K562 (cell line): ENCODE results near the gene OGFR. TPM values are rescaled to one million over a fixed set of nuclear protein-coding genes. Genes with fewer than 3 reads are reported as not detected.
A peak's percentile ranks its signal among the peaks of the same experiment; 100 is the strongest.

ENCODE experiments used
- ATAC-seq: fragments of 200-7000 bp; cut with Tn5 transposase; 3 replicates; pipeline ENCODE4 v1.9.1; 2020; ENCODE audit warnings: moderate library complexity
- BruUV-seq: library from RNA; stranded (reverse); fragments of 400-500 nt; replicated peaks from 2 replicates; lab custom pipeline; 2021; lab: Mats Ljungman, UMichigan
- CTCF ChIA-PET: fragments of 300-600 bp; formaldehyde crosslinking; extraction: SDS; loops from one replicate; lab custom pipeline; 2021; ENCODE audit warnings: low intra/inter-chr PET ratio; lab: Yijun Ruan, JAX
- POLR2A ChIA-PET: fragments of 300-600, 350-650 bp; sonication (Branson Sonifier 250); formaldehyde crosslinking; extraction: SDS; loops from one replicate; lab custom pipeline; 2021; ENCODE audit warnings: antibody characterized with exemption, inconsistent platforms; lab: Yijun Ruan, JAX
- DNase-seq, 4 experiments: peaks; one replicate each; pipeline versions ENCODE4 v3.0.0 to v3.0.0-alpha.2; 2011 to 2018; ENCODE audit warnings: low spot score in 3 of 4, mixed read lengths in 3 of 4; ENCODE audit errors: extremely low read depth in 1 of 4
- FAIRE-seq: peaks from 2 replicates; lab custom pipeline; 2011; peaks lifted over from hg19 to GRCh38; lab: Jason Lieb, UNC
- H2AFZ ChIP-seq: 2 replicates; pipeline ENCODE4 v1.6.0; 2011; ENCODE audit warnings: low read depth, low read length, control low read depth, inconsistent platforms
- H3K27ac ChIP-seq: fragments of 200-600 bp; 3 replicates; pipeline ENCODE4 v1.8.0; 2011; ENCODE audit warnings: low read depth, mild to moderate bottlenecking, control low read depth, inconsistent platforms, low read length, moderate library complexity, mixed read lengths; ENCODE audit errors: extremely low read depth
- H3K27me3 ChIP-seq, 2 experiments: fragments of 300-600 bp in 1 of 2; 2 replicates in 1 of 2; 3 replicates in 1 of 2; pipeline versions ENCODE4 v1.6.0 to v1.8.0; 2011; ENCODE audit warnings: inconsistent platforms in 2 of 2, low read length in 2 of 2, mild to moderate bottlenecking in 1 of 2, mixed read lengths in 1 of 2, moderate library complexity in 1 of 2; ENCODE audit not compliant: control insufficient read depth in 2 of 2, insufficient read depth in 2 of 2
- H3K36me3 ChIP-seq: fragments of 300-600 bp; 3 replicates; pipeline ENCODE4 v1.8.0; 2011; ENCODE audit warnings: mild to moderate bottlenecking, low read length, inconsistent platforms; ENCODE audit not compliant: control insufficient read depth, insufficient read depth
- H3K4me1 ChIP-seq, 2 experiments: fragments of 200-600 bp in 1 of 2; replicated peaks in 1 of 2; 2 replicates in 1 of 2; 3 replicates in 1 of 2; pipeline versions ENCODE4 v1.5.1 to v1.8.0; 2011; ENCODE audit warnings: inconsistent platforms in 2 of 2, low read length in 2 of 2, mild to moderate bottlenecking in 1 of 2, mixed read lengths in 1 of 2, moderate library complexity in 1 of 2; ENCODE audit not compliant: control insufficient read depth in 2 of 2, insufficient read depth in 2 of 2
- H3K4me2 ChIP-seq: 2 replicates; pipeline ENCODE4 v1.6.1; 2011; ENCODE audit warnings: low read length, control low read depth, inconsistent platforms, mixed read lengths; ENCODE audit not compliant: insufficient read depth
- H3K4me3 ChIP-seq: fragments of 200-600 bp; sonication (generic), shearing (Covaris generic); 2 replicates; pipeline ENCODE4 v1.5.1; 2016; ENCODE audit warnings: control low read depth, inconsistent platforms
- H3K79me2 ChIP-seq: fragments of 200-600 bp; 3 replicates; pipeline ENCODE4 v1.8.0; 2011; ENCODE audit warnings: low read length, inconsistent platforms; ENCODE audit not compliant: control insufficient read depth, insufficient read depth
- H3K9ac ChIP-seq, 2 experiments: 2 replicates each; pipeline versions ENCODE4 v1.6.0 to v1.6.1; 2011; ENCODE audit warnings: low read depth in 2 of 2, low read length in 2 of 2, control low read depth in 1 of 2, inconsistent platforms in 1 of 2, mild to moderate bottlenecking in 1 of 2, mixed read lengths in 1 of 2; ENCODE audit not compliant: insufficient read depth in 1 of 2
- H3K9me1 ChIP-seq: one replicate; pipeline ENCODE4 v1.6.0; 2011; ENCODE audit warnings: inconsistent platforms, mild to moderate bottlenecking, low read length, moderate library complexity; ENCODE audit not compliant: control insufficient read depth, insufficient read depth
- H3K9me3 ChIP-seq: replicated peaks from 2 replicates; pipeline ENCODE4 v1.5.1; 2011; ENCODE audit warnings: low read depth, low read length, inconsistent platforms; ENCODE audit not compliant: control insufficient read depth, insufficient read depth
- H4K20me1 ChIP-seq: replicated peaks from 2 replicates; pipeline ENCODE4 v1.6.1; 2011; ENCODE audit warnings: low read length, inconsistent platforms, mixed read lengths; ENCODE audit not compliant: control insufficient read depth, insufficient read depth
- NEUROD1 ChIP-seq: fragments of 150-350 bp; IDR thresholded peaks from 2 replicates; pipeline ENCODE4 v1.6.1; 2014; ENCODE audit warnings: borderline replicate concordance, low read length, low read depth; ENCODE audit not compliant: partially characterized antibody
- RBFOX2 ChIP-seq: fragments of 200-400 bp; formaldehyde crosslinking; IDR thresholded peaks from 2 replicates; pipeline ENCODE4 v1.6.1; 2017; ENCODE audit warnings: low read depth, mild to moderate bottlenecking, low read length, moderate library complexity
- WGBS: fragments of 100-300 bp; shearing (Covaris generic); methylation state at CpG from one replicate; pipeline ENCODE4 v1.1.6; 2016; ENCODE audit warnings: low coverage, mixed read lengths; ENCODE audit not compliant: insufficient coverage; ENCODE audit errors: missing lambda C conversion rate; 5-methylcytosine and 5-hydroxymethylcytosine counted together
- in situ Hi-C: fragments of 300-500 bp; cut with MboI; formaldehyde crosslinking; loops from 4 replicates; pipeline ENCODE4 v1.15.0; 2018; ENCODE audit warnings: inconsistent platforms, mixed read lengths
- intact Hi-C: fragments of 100-400 bp; cut with micrococcal nuclease; formaldehyde crosslinking; loops from 2 replicates; pipeline ENCODE4 v1.14.2; 2022
- polyA plus RNA-seq, 8 experiments: library from polyadenylated mRNA; depleted of rRNA in 4 of 8; stranded (reverse) in 5 of 8; unstranded in 3 of 8; fragments of >200 nt; fragmentation: Nextera tagmentation in 2 of 8; fragmentation: Illumina TruSeq in 1 of 8; extraction: Ambion mirVana in 2 of 8; extraction: Trizol in 1 of 8; gene quantifications; 2 replicates each; pipeline versions ENCODE4 v1.2.1 to v1.2.3, GENCODE V29; 2011 to 2014; ENCODE audit warnings: inconsistent platforms in 1 of 8, missing spikeins in 1 of 8
- total RNA-seq, 7 experiments: library from RNA; depleted of rRNA in 6 of 7; stranded (reverse); fragments of >200 nt in 6 of 7; fragmentation: Illumina TruSeq in 2 of 7; extraction: Trizol in 2 of 7; gene quantifications; 2 replicates each; pipeline versions ENCODE4 v1.2.1 to v1.2.3, GENCODE V29; 2011 to 2021; ENCODE audit warnings: low replicate concordance in 1 of 7
- TF ChIP-seq, protein P1 (sequence below): sonication (generic); formaldehyde crosslinking; IDR thresholded peaks from 2 replicates; pipeline ENCODE4 v1.8.0; 2023; ENCODE audit warnings: missing genetic modification reagents, mild to moderate bottlenecking, borderline replicate concordance
- TF ChIP-seq, protein P2 (sequence below): fragments of 450-650 bp; IDR thresholded peaks from 2 replicates; pipeline ENCODE4 v1.7.0; 2016; ENCODE audit warnings: borderline replicate concordance

OGFR gene
- total and polyA plus RNA-seq, 9 of the 15 experiments (the other 6 are each of a cell fraction or from before 2014, with no cell fraction given): 0.39 to 56.3 (median 17.5) TPM

DNA sequence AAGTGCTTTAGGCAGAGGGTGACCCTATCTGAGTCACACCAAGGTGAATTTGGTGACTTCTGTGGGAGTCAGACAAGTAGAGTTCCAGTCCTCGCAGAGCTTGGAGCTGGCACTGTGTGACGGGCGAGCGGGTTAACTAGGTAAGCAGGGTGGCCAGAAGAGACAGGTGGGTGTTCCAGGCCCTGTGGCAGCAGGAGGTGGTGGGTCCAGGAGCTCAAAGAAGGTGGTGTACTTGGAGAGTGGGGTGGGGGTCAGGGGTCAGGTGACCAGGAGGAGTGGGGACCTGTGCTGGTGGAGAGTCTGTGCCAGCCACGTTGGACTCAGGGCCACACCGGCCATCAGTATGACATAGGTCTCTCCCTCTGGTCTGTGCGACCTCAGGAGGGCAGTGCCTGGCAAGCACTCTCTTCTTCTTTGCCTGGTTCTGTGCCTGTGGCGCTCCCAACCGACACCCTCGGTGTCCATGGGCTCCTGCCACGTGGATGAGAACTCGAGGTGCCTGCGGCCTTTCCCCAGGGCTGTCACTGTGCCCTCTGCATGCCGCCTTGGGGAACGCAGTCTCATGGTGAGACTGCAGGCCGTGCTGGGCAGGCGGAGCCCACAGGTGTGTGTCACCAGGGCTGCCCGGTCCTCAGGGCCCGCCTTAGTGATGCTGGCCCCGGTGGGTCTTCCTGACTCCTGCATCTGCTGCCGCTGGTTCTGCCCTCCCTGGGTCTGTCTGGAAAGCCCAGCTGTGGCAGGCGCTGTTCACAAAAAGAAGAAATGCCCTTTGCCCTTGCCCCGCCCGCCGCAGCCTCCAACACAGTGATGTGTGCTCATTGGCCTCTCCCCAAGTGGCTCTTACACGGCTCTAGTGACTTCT lies 6.7 kb upstream of the OGFR start:
- Histone ChIP-seq H3K36me3 (peaks cover 39% of the 10 kb centered on the region; the same call in 2 of the 3 replicates), H2AFZ (no peak overlapping the region), H3K9ac (peak overlapping the region in 1 of 2 experiments; percentile 93; a peak in 3 of 4 replicates), H3K4me3 (no peak overlapping the region), H3K79me2 (peaks cover 12% of the 10 kb centered on the region; the same call in 2 of the 3 replicates), H3K9me1 (no peaks in the 10 kb centered on the region)
- DNase-seq (no peak), ATAC-seq (no peak)
- WGBS: 92% methylated on average over 14 of the region's 26 CpGs
- intact Hi-C loops (no loop called here), in situ Hi-C loops (no loop called here)
- BruUV-seq: no TSS peak
- no peak for TF ChIP-seq NEUROD1
- TF ChIP-seq RBFOX2: peak; percentile 43; the same call in 1 of the 2 replicates
- TF ChIP-seq, all 486 proteins: peak for 1
- Histone ChIP-seq H3K9me3 (no peaks in the 10 kb centered on the region), H3K4me1 (peaks cover 10 to 63% of the 10 kb centered on the region in 2 experiments; a peak in 4 of 5 replicates), H4K20me1 (no peaks in the 10 kb centered on the region), H3K27me3 (no peaks in the 10 kb centered on the region), H3K27ac (no peak overlapping the region), H3K4me2 (no peak overlapping the region)
- ChIA-PET POLR2A (interaction anchor here (0.6 kb wide), 1 partner anchor 320 kb away, joined by 3 read pairs; no protein-coding TSS in a partner anchor), CTCF (no interaction called here)
- FAIRE-seq: no peak

DNA sequence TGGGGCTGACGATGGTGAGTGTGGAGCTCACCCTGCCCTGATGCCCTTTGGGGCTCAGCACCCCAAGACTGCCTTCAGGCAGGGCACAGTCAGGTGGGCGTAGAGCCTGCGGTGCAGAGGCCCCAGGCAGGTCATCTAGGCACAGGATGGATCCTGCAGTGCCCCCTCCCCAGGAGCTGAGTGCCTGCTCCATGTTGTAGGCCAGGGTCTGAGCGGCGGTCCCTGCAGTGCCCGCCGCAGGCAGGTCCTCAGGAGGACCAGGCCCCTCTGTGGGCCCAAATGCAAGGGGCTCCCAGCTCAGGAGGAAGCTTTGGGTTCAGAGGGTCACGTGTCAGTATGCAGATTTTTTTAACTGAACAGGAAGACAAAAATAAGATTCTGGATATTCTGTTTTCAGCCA lies 5.6 kb upstream of the OGFR start:
- Histone ChIP-seq H3K4me2 (no peak overlapping the region), H3K36me3 (peaks cover 39% of the 10 kb centered on the region; the same call in 2 of the 3 replicates), H3K4me3 (no peak overlapping the region), H4K20me1 (no peaks in the 10 kb centered on the region), H3K27ac (no peak overlapping the region), H3K79me2 (peaks cover 12% of the 10 kb centered on the region; the same call in 2 of the 3 replicates), H2AFZ (no peak overlapping the region), H3K27me3 (no peaks in the 10 kb centered on the region), H3K9me1 (no peaks in the 10 kb centered on the region), H3K9ac (peak overlapping the region in 1 of 2 experiments; percentile 46; a peak in 1 of 4 replicates), H3K4me1 (peaks cover 6 to 51% of the 10 kb centered on the region in 2 experiments; a peak in 3 of 5 replicates), H3K9me3 (no peaks in the 10 kb centered on the region)
- FAIRE-seq (no peak), DNase-seq (no peak), ATAC-seq (no peak)
- intact Hi-C loops: no loop called here
- BruUV-seq: no TSS peak
- ChIA-PET POLR2A (interaction anchor here (0.6 kb wide), 1 partner anchor 387 kb away, joined by 5 read pairs; no protein-coding TSS in a partner anchor), CTCF (no interaction called here)
- 93% methylated on average over 7 of the region's 8 CpGs for WGBS
- in situ Hi-C loops: no loop called here
- TF ChIP-seq, protein P1, sequence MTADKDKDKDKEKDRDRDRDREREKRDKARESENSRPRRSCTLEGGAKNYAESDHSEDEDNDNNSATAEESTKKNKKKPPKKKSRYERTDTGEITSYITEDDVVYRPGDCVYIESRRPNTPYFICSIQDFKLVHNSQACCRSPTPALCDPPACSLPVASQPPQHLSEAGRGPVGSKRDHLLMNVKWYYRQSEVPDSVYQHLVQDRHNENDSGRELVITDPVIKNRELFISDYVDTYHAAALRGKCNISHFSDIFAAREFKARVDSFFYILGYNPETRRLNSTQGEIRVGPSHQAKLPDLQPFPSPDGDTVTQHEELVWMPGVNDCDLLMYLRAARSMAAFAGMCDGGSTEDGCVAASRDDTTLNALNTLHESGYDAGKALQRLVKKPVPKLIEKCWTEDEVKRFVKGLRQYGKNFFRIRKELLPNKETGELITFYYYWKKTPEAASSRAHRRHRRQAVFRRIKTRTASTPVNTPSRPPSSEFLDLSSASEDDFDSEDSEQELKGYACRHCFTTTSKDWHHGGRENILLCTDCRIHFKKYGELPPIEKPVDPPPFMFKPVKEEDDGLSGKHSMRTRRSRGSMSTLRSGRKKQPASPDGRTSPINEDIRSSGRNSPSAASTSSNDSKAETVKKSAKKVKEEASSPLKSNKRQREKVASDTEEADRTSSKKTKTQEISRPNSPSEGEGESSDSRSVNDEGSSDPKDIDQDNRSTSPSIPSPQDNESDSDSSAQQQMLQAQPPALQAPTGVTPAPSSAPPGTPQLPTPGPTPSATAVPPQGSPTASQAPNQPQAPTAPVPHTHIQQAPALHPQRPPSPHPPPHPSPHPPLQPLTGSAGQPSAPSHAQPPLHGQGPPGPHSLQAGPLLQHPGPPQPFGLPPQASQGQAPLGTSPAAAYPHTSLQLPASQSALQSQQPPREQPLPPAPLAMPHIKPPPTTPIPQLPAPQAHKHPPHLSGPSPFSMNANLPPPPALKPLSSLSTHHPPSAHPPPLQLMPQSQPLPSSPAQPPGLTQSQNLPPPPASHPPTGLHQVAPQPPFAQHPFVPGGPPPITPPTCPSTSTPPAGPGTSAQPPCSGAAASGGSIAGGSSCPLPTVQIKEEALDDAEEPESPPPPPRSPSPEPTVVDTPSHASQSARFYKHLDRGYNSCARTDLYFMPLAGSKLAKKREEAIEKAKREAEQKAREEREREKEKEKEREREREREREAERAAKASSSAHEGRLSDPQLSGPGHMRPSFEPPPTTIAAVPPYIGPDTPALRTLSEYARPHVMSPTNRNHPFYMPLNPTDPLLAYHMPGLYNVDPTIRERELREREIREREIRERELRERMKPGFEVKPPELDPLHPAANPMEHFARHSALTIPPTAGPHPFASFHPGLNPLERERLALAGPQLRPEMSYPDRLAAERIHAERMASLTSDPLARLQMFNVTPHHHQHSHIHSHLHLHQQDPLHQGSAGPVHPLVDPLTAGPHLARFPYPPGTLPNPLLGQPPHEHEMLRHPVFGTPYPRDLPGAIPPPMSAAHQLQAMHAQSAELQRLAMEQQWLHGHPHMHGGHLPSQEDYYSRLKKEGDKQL (CRISPR knock-in tag): no peak
- TF ChIP-seq RBFOX2: 0 out of 2 replicates have a peak, but pooled peaks have one; percentile 10
- TF ChIP-seq, protein P2, sequence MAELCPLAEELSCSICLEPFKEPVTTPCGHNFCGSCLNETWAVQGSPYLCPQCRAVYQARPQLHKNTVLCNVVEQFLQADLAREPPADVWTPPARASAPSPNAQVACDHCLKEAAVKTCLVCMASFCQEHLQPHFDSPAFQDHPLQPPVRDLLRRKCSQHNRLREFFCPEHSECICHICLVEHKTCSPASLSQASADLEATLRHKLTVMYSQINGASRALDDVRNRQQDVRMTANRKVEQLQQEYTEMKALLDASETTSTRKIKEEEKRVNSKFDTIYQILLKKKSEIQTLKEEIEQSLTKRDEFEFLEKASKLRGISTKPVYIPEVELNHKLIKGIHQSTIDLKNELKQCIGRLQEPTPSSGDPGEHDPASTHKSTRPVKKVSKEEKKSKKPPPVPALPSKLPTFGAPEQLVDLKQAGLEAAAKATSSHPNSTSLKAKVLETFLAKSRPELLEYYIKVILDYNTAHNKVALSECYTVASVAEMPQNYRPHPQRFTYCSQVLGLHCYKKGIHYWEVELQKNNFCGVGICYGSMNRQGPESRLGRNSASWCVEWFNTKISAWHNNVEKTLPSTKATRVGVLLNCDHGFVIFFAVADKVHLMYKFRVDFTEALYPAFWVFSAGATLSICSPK: no peak
